Activated CD4-positive, alpha-beta memory T cell treated with anti-CD3 and anti-CD28 coated beads, Interleukin-2, amount 10 ng/mL, durations not matched to agents 7 days and 5 days (primary cell): ENCODE data around the gene CBLC. TPM values are rescaled to one million over a fixed set of nuclear protein-coding genes. Genes with fewer than 3 reads are reported as not detected.
A peak's percentile ranks its signal among the peaks of the same experiment; 100 is the strongest.

Experiments
- CTCF ChIA-PET: fragments of 350-600 bp; sonication (Branson Sonifier 250); formaldehyde crosslinking; loops from one replicate; lab custom pipeline; 2021; ENCODE audit warnings: antibody characterized with exemption, inconsistent platforms; lab: Charles Lee
- POLR2A ChIA-PET: fragments of 350-600 bp; sonication (Branson Sonifier 250); formaldehyde crosslinking; loops from one replicate; lab custom pipeline; 2021; ENCODE audit warnings: antibody characterized with exemption; lab: Charles Lee
- DNase-seq: peaks from one replicate; pipeline ENCODE4 v3.0.0-alpha.2; 2020
- H3K27ac Mint-ChIP-seq: one replicate; pipeline ENCODE4 v1.8.0; 2021; ENCODE audit warnings: mild to moderate bottlenecking, mixed read lengths
- H3K27me3 Mint-ChIP-seq: one replicate; pipeline ENCODE4 v1.8.0; 2021; ENCODE audit warnings: mixed read lengths
- H3K36me3 Mint-ChIP-seq: one replicate; pipeline ENCODE4 v1.8.0; 2021; ENCODE audit warnings: low read depth, mixed read lengths
- H3K4me1 Mint-ChIP-seq: one replicate; pipeline ENCODE4 v1.8.0; 2021; ENCODE audit warnings: mixed read lengths
- H3K4me3 Mint-ChIP-seq: one replicate; pipeline ENCODE4 v1.8.0; 2021; ENCODE audit warnings: mild to moderate bottlenecking, mixed read lengths
- H3K9me3 Mint-ChIP-seq: one replicate; pipeline ENCODE4 v1.8.0; 2021; ENCODE audit warnings: mixed read lengths
- total RNA-seq, 2 experiments: library from RNA; stranded (reverse); gene quantifications; one replicate each; pipeline ENCODE4 v1.2.3, GENCODE V29; 2021

The CBLC gene
- total RNA-seq, 2 experiments from 2014 or later, result not detected

GRCh38 chr19:44792281-44792680, 14.6 kb downstream of the CBLC start:
- no peak overlapping the region for H3K27ac Mint-ChIP-seq
- H3K4me1 Mint-ChIP-seq, result peaks cover 9% of the 10 kb centered on the region
- H3K27me3 Mint-ChIP-seq, result no peaks in the 10 kb centered on the region
- DNase-seq, result no peak
- no peak overlapping the region for H3K4me3 Mint-ChIP-seq
- no peaks in the 10 kb centered on the region for H3K36me3 Mint-ChIP-seq
- CTCF ChIA-PET, result interaction anchor here (1.1 kb wide), 1 partner anchor 68 kb away, joined by 3 read pairs; no protein-coding TSS in a partner anchor
- H3K9me3 Mint-ChIP-seq, result no peaks in the 10 kb centered on the region
- POLR2A ChIA-PET, result no interaction called here

- CTCF ChIA-PET, result interaction anchor here (0.8 to 1.2 kb wide), 2 partner anchors 12 to 24 kb away, joined by 3 to 4 read pairs; no protein-coding TSS in a partner anchor
- no peaks in the 10 kb centered on the region for H3K36me3 Mint-ChIP-seq
- no peak overlapping the region for H3K4me3 Mint-ChIP-seq
- no peak overlapping the region for H3K27ac Mint-ChIP-seq
- DNase-seq, result no peak
- POLR2A ChIA-PET, result no interaction called here
- no peaks in the 10 kb centered on the region for H3K9me3 Mint-ChIP-seq
- H3K4me1 Mint-ChIP-seq, result peaks cover 20% of the 10 kb centered on the region
- H3K27me3 Mint-ChIP-seq, result no peaks in the 10 kb centered on the region
Observed at GRCh38 chr19:44794610-44795009, 16.9 kb downstream of the CBLC start.

GRCh38 chr19:44795398-44795987, 17.8 kb downstream of the CBLC start:
- no peaks in the 10 kb centered on the region for H3K9me3 Mint-ChIP-seq
- no peak overlapping the region for H3K4me3 Mint-ChIP-seq
- no peak overlapping the region for H3K27ac Mint-ChIP-seq
- DNase-seq, result no peak
- ChIA-PET CTCF (interaction anchor here (0.8 to 1.4 kb wide), 2 partner anchors 11 to 71 kb away, joined by 3 to 6 read pairs; no protein-coding TSS in a partner anchor), POLR2A (no interaction called here)
- H3K36me3 Mint-ChIP-seq, result no peaks in the 10 kb centered on the region
- H3K27me3 Mint-ChIP-seq, result no peaks in the 10 kb centered on the region
- H3K4me1 Mint-ChIP-seq, result peaks cover 22% of the 10 kb centered on the region

- ChIA-PET POLR2A (no interaction called here), CTCF (interaction anchor here (1.4 to 1.9 kb wide), 2 partner anchors 12 to 72 kb away, joined by 4 to 6 read pairs; no protein-coding TSS in a partner anchor)
- Mint-ChIP-seq H3K27ac (no peak overlapping the region), H3K36me3 (no peaks in the 10 kb centered on the region), H3K4me3 (no peak overlapping the region), H3K9me3 (no peaks in the 10 kb centered on the region), H3K27me3 (no peaks in the 10 kb centered on the region), H3K4me1 (peaks cover 22% of the 10 kb centered on the region)
- peak; percentile 18 for DNase-seq
Observed at GRCh38 chr19:44796701-44797115, 19.0 kb downstream of the CBLC start.

- POLR2A ChIA-PET, result no interaction called here
- Mint-ChIP-seq H3K27me3 (peaks cover 2% of the 10 kb centered on the region), H3K9me3 (no peaks in the 10 kb centered on the region), H3K4me1 (peaks cover 22% of the 10 kb centered on the region), H3K36me3 (no peaks in the 10 kb centered on the region), H3K27ac (no peak overlapping the region), H3K4me3 (no peak overlapping the region)
- CTCF ChIA-PET, result interaction anchor here (1.1 to 2.1 kb wide), 3 partner anchors 29 to 76 kb away, joined by 3 to 9 read pairs (median 5); no protein-coding TSS in a partner anchor
- DNase-seq, result no peak
Observed at GRCh38 chr19:44799627-44800346, 22.1 kb downstream of the CBLC start.

- DNase-seq, result peak; percentile 88
Observed at GRCh38 chr19:44800461-44800860, 22.8 kb downstream of the CBLC start.

GRCh38 chr19:44803442-44804428, 26.0 kb downstream of the CBLC start:
- no peak for DNase-seq
- peaks cover 5% of the 10 kb centered on the region for H3K4me1 Mint-ChIP-seq
- no peak overlapping the region for H3K4me3 Mint-ChIP-seq
- H3K27me3 Mint-ChIP-seq, result peaks cover 15% of the 10 kb centered on the region
- no peaks in the 10 kb centered on the region for H3K36me3 Mint-ChIP-seq
- ChIA-PET CTCF (interaction anchor here (0.9 to 1.8 kb wide), 2 partner anchors 42 to 80 kb away, joined by 3 to 4 read pairs; partner anchors contain the start of gene NECTIN2), POLR2A (no interaction called here)
- no peaks in the 10 kb centered on the region for H3K9me3 Mint-ChIP-seq
- H3K27ac Mint-ChIP-seq, result no peak overlapping the region

More at GRCh38 chr19:44800461-44800860, 22.8 kb downstream of the CBLC start:
- H3K27me3 Mint-ChIP-seq, result peaks cover 4% of the 10 kb centered on the region
- H3K4me1 Mint-ChIP-seq, result peaks cover 22% of the 10 kb centered on the region
- H3K27ac Mint-ChIP-seq, result no peak overlapping the region
- H3K36me3 Mint-ChIP-seq, result no peaks in the 10 kb centered on the region
- ChIA-PET POLR2A (no interaction called here), CTCF (no interaction called here)
- no peaks in the 10 kb centered on the region for H3K9me3 Mint-ChIP-seq
- H3K4me3 Mint-ChIP-seq, result no peak overlapping the region

GRCh38 chr19:44806291-44806690, 28.6 kb downstream of the CBLC start:
- Mint-ChIP-seq H3K4me3 (no peak overlapping the region), H3K9me3 (no peaks in the 10 kb centered on the region), H3K27ac (no peak overlapping the region), H3K4me1 (no peaks in the 10 kb centered on the region), H3K36me3 (no peaks in the 10 kb centered on the region), H3K27me3 (peaks cover 21% of the 10 kb centered on the region)
- CTCF ChIA-PET, result interaction anchor here (0.7 to 1.2 kb wide), 2 partner anchors 11 to 92 kb away, joined by 3 read pairs; no protein-coding TSS in a partner anchor
- POLR2A ChIA-PET, result no interaction called here
- no peak for DNase-seq

GRCh38 chr19:44807162-44807561, 29.5 kb downstream of the CBLC start:
- Mint-ChIP-seq H3K27me3 (peaks cover 21% of the 10 kb centered on the region), H3K9me3 (no peaks in the 10 kb centered on the region), H3K4me3 (no peak overlapping the region), H3K27ac (no peak overlapping the region), H3K36me3 (no peaks in the 10 kb centered on the region), H3K4me1 (no peaks in the 10 kb centered on the region)
- CTCF ChIA-PET, result interaction anchor here (0.7 kb wide), 1 partner anchor 91 kb away, joined by 3 read pairs; no protein-coding TSS in a partner anchor
- DNase-seq, result no peak
- POLR2A ChIA-PET, result no interaction called here

- Mint-ChIP-seq H3K4me3 (no peak overlapping the region), H3K4me1 (no peaks in the 10 kb centered on the region), H3K9me3 (no peaks in the 10 kb centered on the region), H3K27ac (no peak overlapping the region), H3K36me3 (no peaks in the 10 kb centered on the region), H3K27me3 (peaks cover 18% of the 10 kb centered on the region)
- POLR2A ChIA-PET, result no interaction called here
- CTCF ChIA-PET, result no interaction called here
- DNase-seq, result no peak
Observed at GRCh38 chr19:44807652-44808462, 30.2 kb downstream of the CBLC start.

- POLR2A ChIA-PET, result interaction anchor here (1.3 kb wide), 1 partner anchor 10 kb away, joined by 3 read pairs; no protein-coding TSS in a partner anchor
Observed at GRCh38 chr19:44808463-44809371, 31.0 kb downstream of the CBLC start, which contains the start of gene BCAM. Gene BCAM (plus strand): TSS chr19:44809103. CDS start chr19:44809125, 22 bp downstream.

More at GRCh38 chr19:44808463-44809371, 31.0 kb downstream of the CBLC start, which contains the start of gene BCAM:
- CTCF ChIA-PET, result no interaction called here
- peaks cover 18% of the 10 kb centered on the region for H3K27me3 Mint-ChIP-seq
- no peaks in the 10 kb centered on the region for H3K36me3 Mint-ChIP-seq
- no peaks in the 10 kb centered on the region for H3K9me3 Mint-ChIP-seq
- H3K27ac Mint-ChIP-seq, result no peak within 1 kb of the TSS
- H3K4me3 Mint-ChIP-seq, result no peak within 1 kb of the TSS
- no peak for DNase-seq
- no peaks in the 10 kb centered on the region for H3K4me1 Mint-ChIP-seq
